Esophagus muscularis mucosa (tissue), 3 donors: Measurements from ENCODE around the gene CRIP2.

Source experiments
- CTCF ChIP-seq, 3 experiments: fragments of 200-600 bp in 2 of 3; fragments of 450-650 bp in 1 of 3; sonication (generic) in 2 of 3; IDR thresholded peaks; one replicate each; pipeline ENCODE4 v1.5.1; 2017 to 2019; ENCODE audit warnings: antibody characterized with exemption in 3 of 3, mild to moderate bottlenecking in 2 of 3, moderate library complexity in 1 of 3
- POLR2A ChIP-seq: fragments of 450-650 bp; IDR thresholded peaks from one replicate; pipeline ENCODE4 v1.6.1; 2017; ENCODE audit warnings: antibody characterized with exemption, moderate library complexity, mild to moderate bottlenecking, low read depth

- TF ChIP-seq CTCF (IDR thresholded peaks at IDR 0.05) (no peak), POLR2A (no peak)
These were observed 16.8 kb downstream of the CRIP2 start for GRCh38 chr14:105491366-105491973.
